WTC11 (cell line): ENCODE measurements around the gene SIPA1L2.

Experiments
- CBFB ChIP-seq: sonication (generic); formaldehyde crosslinking; IDR thresholded peaks from 2 replicates; pipeline ENCODE4 v1.8.1; 2022; ENCODE audit warnings: mild to moderate bottlenecking, low read depth, missing genetic modification reagents
- CTCF ChIP-seq: fragments of 200-600 bp; IDR thresholded peaks from 2 replicates; pipeline ENCODE4 v1.8.0; 2022; ENCODE audit warnings: antibody characterized with exemption
- FOXP4 ChIP-seq: sonication (generic); formaldehyde crosslinking; IDR thresholded peaks from 2 replicates; pipeline ENCODE4 v1.8.0; 2022; ENCODE audit warnings: mild to moderate bottlenecking, missing genetic modification reagents
- HMGA2 ChIP-seq: fragments of 250-450 bp; sonication (Bioruptor Pico); IDR thresholded peaks from 2 replicates; pipeline ENCODE4 v1.4.0; 2021; ENCODE audit warnings: mild to moderate bottlenecking, moderate library complexity
- NR2C2 ChIP-seq: sonication (generic); formaldehyde crosslinking; IDR thresholded peaks from 2 replicates; pipeline ENCODE4 v1.8.0; 2022; ENCODE audit warnings: mild to moderate bottlenecking, missing genetic modification reagents
- STAT6 ChIP-seq: sonication (generic); formaldehyde crosslinking; conservative IDR thresholded peaks from 2 replicates; pipeline ENCODE4 v1.8.1; 2023; ENCODE audit warnings: mild to moderate bottlenecking, low read depth, missing genetic modification reagents, moderate library complexity
- TEAD4 ChIP-seq: sonication (generic); formaldehyde crosslinking; IDR thresholded peaks from 2 replicates; pipeline ENCODE4 v1.8.0; 2022; ENCODE audit warnings: mild to moderate bottlenecking, missing genetic modification reagents
- USF1 ChIP-seq: sonication (generic); formaldehyde crosslinking; IDR thresholded peaks from 2 replicates; pipeline ENCODE4 v1.8.0; 2022; ENCODE audit warnings: mild to moderate bottlenecking, missing genetic modification reagents
- ZNF138 ChIP-seq: sonication (generic); formaldehyde crosslinking; conservative IDR thresholded peaks from 2 replicates; pipeline ENCODE4 v1.8.1; 2022; ENCODE audit warnings: mild to moderate bottlenecking, moderate library complexity, missing genetic modification reagents
- ZNF512 ChIP-seq: sonication (generic); formaldehyde crosslinking; IDR thresholded peaks from 2 replicates; pipeline ENCODE4 v1.8.1; 2022; ENCODE audit warnings: missing genetic modification reagents, borderline replicate concordance

GRCh38 chr1:232589111-232589811 lies 40.7 kb downstream of the SIPA1L2 start:
- TF ChIP-seq FOXP4 (no peak), CTCF (no peak), NR2C2 (CRISPR knock-in tag) (no peak), ZNF512 (CRISPR knock-in tag) (no peak), USF1 (CRISPR knock-in tag) (no peak), STAT6 (CRISPR knock-in tag) (no peak), TEAD4 (CRISPR knock-in tag) (no peak), ZNF138 (CRISPR knock-in tag) (no peak), CBFB (CRISPR knock-in tag) (no peak), HMGA2 (CRISPR knock-in tag) (no peak)
